ENCODE measurements around the gene UNC5B. TPM values are rescaled to one million over a fixed set of nuclear protein-coding genes. Genes with fewer than 3 reads are reported as not detected.

Gene UNC5B
- total RNA-seq, 1 donor from 2014 or later, result 8.0 TPM

GRCh38 chr10:71280825-71281224 is 68.5 kb downstream of the UNC5B start:
- no peak for DNase-seq (ENCODE audit: low read depth, low spot score)

- DNase-seq (ENCODE audit: low read depth, low spot score), result no peak
These were observed 69.4 kb downstream of the UNC5B start for GRCh38 chr10:71281646-71282322.

- DNase-seq (ENCODE audit: low read depth, low spot score), result no peak
These were observed 69.9 kb downstream of the UNC5B start for GRCh38 chr10:71282323-71282680.

- no peak for DNase-seq (ENCODE audit: low read depth, low spot score)
These were observed 71.0 kb downstream of the UNC5B start for GRCh38 chr10:71283410-71283809.

GRCh38 chr10:71283876-71284275 is 71.5 kb downstream of the UNC5B start:
- DNase-seq (ENCODE audit: low read depth, low spot score), result no peak

- DNase-seq (ENCODE audit: low read depth, low spot score), result no peak
These were observed 72.3 kb downstream of the UNC5B start for GRCh38 chr10:71284544-71285179.

GRCh38 chr10:71285180-71285545 is 72.8 kb downstream of the UNC5B start:
- no peak for DNase-seq (ENCODE audit: low read depth, low spot score)

GRCh38 chr10:71285986-71286385 is 73.6 kb downstream of the UNC5B start:
- DNase-seq (ENCODE audit: low read depth, low spot score), result no peak

- no peak for DNase-seq (ENCODE audit: low read depth, low spot score)
These were observed 74.3 kb downstream of the UNC5B start for GRCh38 chr10:71286521-71287294.

- DNase-seq (ENCODE audit: low read depth, low spot score), result no peak
These were observed 75.1 kb downstream of the UNC5B start for GRCh38 chr10:71287456-71287855.

- DNase-seq (ENCODE audit: low read depth, low spot score), result no peak
These were observed 76.1 kb downstream of the UNC5B start for GRCh38 chr10:71288461-71288860.

GRCh38 chr10:71289421-71290130 is 77.2 kb downstream of the UNC5B start:
- DNase-seq (ENCODE audit: low read depth, low spot score), result no peak

- DNase-seq (ENCODE audit: low read depth, low spot score), result no peak
These were observed 78.0 kb downstream of the UNC5B start for GRCh38 chr10:71290331-71290730.

- no peak for DNase-seq (ENCODE audit: low read depth, low spot score)
These were observed 78.6 kb downstream of the UNC5B start for GRCh38 chr10:71290806-71291527.

GRCh38 chr10:71291528-71291900 is 79.1 kb downstream of the UNC5B start:
- DNase-seq (ENCODE audit: low read depth, low spot score), result no peak

GRCh38 chr10:71292624-71293445 is 80.5 kb downstream of the UNC5B start:
- DNase-seq (ENCODE audit: low read depth, low spot score), result no peak

GRCh38 chr10:71293446-71294084 is 81.2 kb downstream of the UNC5B start:
- DNase-seq (ENCODE audit: low read depth, low spot score), result no peak

- no peak for DNase-seq (ENCODE audit: low read depth, low spot score)
These were observed 81.8 kb downstream of the UNC5B start for GRCh38 chr10:71294091-71294561.

GRCh38 chr10:71294856-71295255 is 82.5 kb downstream of the UNC5B start:
- no peak for DNase-seq (ENCODE audit: low read depth, low spot score)

- DNase-seq (ENCODE audit: low read depth, low spot score), result no peak
These were observed 83.3 kb downstream of the UNC5B start for GRCh38 chr10:71295641-71296040.
